SK-N-MC (cell line): ENCODE measurements around the gene CCDC192.

ENCODE experiments used
- DNase-seq: peaks from one replicate; pipeline ENCODE4 v3.0.0-alpha.2; 2011; ENCODE audit warnings: low read depth, low spot score
- H3K27ac ChIP-seq: fragments of 200-600 bp; sonication (generic); 2 replicates; pipeline ENCODE4 v1.5.1; 2016; ENCODE audit warnings: mixed run types
- H3K36me3 ChIP-seq: fragments of 200-600 bp; sonication (generic); 2 replicates; pipeline ENCODE4 v1.6.1; 2017; ENCODE audit warnings: antibody characterized with exemption, low read length, mixed read lengths; ENCODE audit not compliant: insufficient read depth
- H3K4me3 ChIP-seq: fragments of 200-600 bp; sonication (generic); 2 replicates; pipeline ENCODE4 v1.5.1; 2016
- H3K9ac ChIP-seq: fragments of 200-600 bp; sonication (generic); 2 replicates; pipeline ENCODE4 v1.8.0; 2017; ENCODE audit warnings: mixed run types, mixed read lengths; ENCODE audit not compliant: insufficient read length
- H3K9me3 ChIP-seq: fragments of 200-600 bp; sonication (generic); 2 replicates; pipeline ENCODE4 v1.6.1; 2017; ENCODE audit warnings: low read depth, mild to moderate bottlenecking, antibody characterized with exemption, low read length, moderate library complexity, mixed read lengths
- EZH2 ChIP-seq: fragments of 200-600 bp; sonication (generic); IDR thresholded peaks from one replicate; pipeline ENCODE4 v1.6.1; 2017; ENCODE audit warnings: antibody characterized with exemption
- FOXP2 ChIP-seq: optimal IDR thresholded peaks from 2 replicates; pipeline ENCODE3; 2011; ENCODE audit warnings: mild to moderate bottlenecking, moderate library complexity; ENCODE audit not compliant: insufficient read depth; ENCODE audit errors: extremely low read length, control extremely low read depth
- POLR2AphosphoS5 ChIP-seq: IDR thresholded peaks from 2 replicates; pipeline ENCODE4 v1.6.1; 2012; ENCODE audit warnings: mild to moderate bottlenecking, low read depth, low read length, borderline replicate concordance

Gene CCDC192

DNA sequence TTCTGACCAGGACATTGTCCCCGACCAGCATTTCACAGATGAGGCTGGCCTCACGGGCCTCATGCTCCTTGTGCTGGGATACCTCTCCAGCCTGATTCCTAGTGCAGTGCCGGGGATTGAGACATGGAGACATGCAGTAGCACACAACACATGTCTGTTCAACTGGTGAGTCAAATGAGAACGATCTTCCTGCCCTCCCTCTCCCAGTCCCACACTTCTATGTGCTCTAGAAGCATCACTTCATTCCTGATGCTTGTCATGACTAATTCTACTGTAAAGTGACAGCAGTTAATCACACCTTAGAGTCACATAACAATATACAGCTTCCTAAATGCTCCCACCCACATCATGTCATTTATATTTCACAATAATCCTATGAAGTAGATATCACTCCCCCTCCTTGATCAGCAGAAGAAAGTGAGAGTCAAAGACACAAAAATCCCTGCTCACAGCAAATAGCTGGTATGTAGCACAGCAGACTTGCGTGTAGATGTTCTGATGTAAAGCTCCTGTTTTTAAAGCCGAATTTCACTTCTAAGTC, 101.8 kb downstream of the CCDC192 start:
- Histone ChIP-seq H3K36me3 (no peaks in the 10 kb centered on the region), H3K9me3 (no peaks in the 10 kb centered on the region), H3K4me3 (no peak overlapping the region), H3K27ac (no peak overlapping the region), H3K9ac (no peak overlapping the region)
- DNase-seq: no peak
- no peak for TF ChIP-seq POLR2AphosphoS5
- no peak for TF ChIP-seq EZH2
- no peak for TF ChIP-seq FOXP2

DNA sequence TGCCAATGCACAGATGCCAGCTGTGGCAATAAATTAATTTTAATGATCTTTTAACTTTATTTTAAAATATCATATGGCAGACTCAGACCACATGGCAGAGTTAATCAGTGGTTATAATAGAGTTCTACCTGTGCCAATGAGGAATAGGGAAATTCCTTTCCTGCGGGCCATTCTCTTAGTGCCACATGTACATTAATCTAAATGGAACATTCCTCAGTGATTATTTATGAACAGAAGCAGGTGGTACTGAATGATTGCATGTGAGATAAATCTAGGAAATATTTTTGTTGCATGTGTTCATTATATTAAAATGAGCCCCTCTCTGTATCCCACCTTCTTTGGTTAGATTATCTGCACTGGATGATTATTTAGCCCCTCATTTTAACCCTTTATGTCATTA, 102.3 kb downstream of the CCDC192 start:
- no peaks in the 10 kb centered on the region for H3K9me3 ChIP-seq
- TF ChIP-seq POLR2AphosphoS5: no peak
- no peak for TF ChIP-seq FOXP2
- no peak for TF ChIP-seq EZH2
- H3K36me3 ChIP-seq: no peaks in the 10 kb centered on the region
- DNase-seq: no peak
- H3K4me3 ChIP-seq: no peak overlapping the region
- no peak overlapping the region for H3K27ac ChIP-seq
- no peak overlapping the region for H3K9ac ChIP-seq

GRCh38 chr5:127806776-127807175, 103.6 kb downstream of the CCDC192 start:
- Histone ChIP-seq H3K27ac (no peak overlapping the region), H3K36me3 (no peaks in the 10 kb centered on the region), H3K9ac (no peak overlapping the region), H3K9me3 (no peaks in the 10 kb centered on the region), H3K4me3 (no peak overlapping the region)
- no peak for TF ChIP-seq POLR2AphosphoS5
- TF ChIP-seq EZH2: no peak
- TF ChIP-seq FOXP2: no peak
- no peak for DNase-seq

- H3K9ac ChIP-seq: no peak overlapping the region
- TF ChIP-seq EZH2 (no peak), POLR2AphosphoS5 (no peak)
- H3K9me3 ChIP-seq: no peaks in the 10 kb centered on the region
- H3K4me3 ChIP-seq: no peak overlapping the region
- DNase-seq: no peak
- H3K27ac ChIP-seq: no peak overlapping the region
- no peaks in the 10 kb centered on the region for H3K36me3 ChIP-seq
Observed at GRCh38 chr5:127809533-127809932, 106.3 kb downstream of the CCDC192 start.

DNA sequence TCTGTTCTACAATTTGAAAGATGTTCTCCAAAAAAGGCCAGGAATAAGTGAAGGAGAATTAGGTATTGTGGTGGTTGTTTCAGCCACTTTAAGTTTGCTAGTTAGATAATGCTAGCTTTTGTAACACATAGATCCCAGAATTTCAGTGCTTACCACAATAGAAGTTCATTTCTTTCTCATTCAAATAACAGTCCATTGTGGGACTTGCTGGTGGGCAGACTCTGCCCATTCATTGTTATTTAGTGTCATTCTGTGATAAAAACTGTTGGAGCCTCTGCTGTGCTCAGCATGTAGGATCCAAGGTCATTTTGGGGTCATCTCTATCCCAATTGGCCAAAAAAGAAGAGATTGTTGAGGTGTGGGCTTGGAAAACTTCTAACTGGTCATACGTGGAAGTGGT, 106.8 kb downstream of the CCDC192 start:
- H3K9ac ChIP-seq: no peak overlapping the region
- no peak for TF ChIP-seq FOXP2
- TF ChIP-seq EZH2: no peak
- no peak for TF ChIP-seq POLR2AphosphoS5
- H3K27ac ChIP-seq: no peak overlapping the region
- H3K9me3 ChIP-seq: no peaks in the 10 kb centered on the region
- DNase-seq: no peak
- H3K36me3 ChIP-seq: no peaks in the 10 kb centered on the region
- no peak overlapping the region for H3K4me3 ChIP-seq

- Histone ChIP-seq H3K9ac (no peak overlapping the region), H3K36me3 (no peaks in the 10 kb centered on the region), H3K4me3 (no peak overlapping the region), H3K27ac (no peak overlapping the region), H3K9me3 (no peaks in the 10 kb centered on the region)
- TF ChIP-seq EZH2 (no peak), POLR2AphosphoS5 (no peak), FOXP2 (no peak)
- DNase-seq: no peak
Observed at GRCh38 chr5:127810707-127811490, 107.7 kb downstream of the CCDC192 start.

DNA sequence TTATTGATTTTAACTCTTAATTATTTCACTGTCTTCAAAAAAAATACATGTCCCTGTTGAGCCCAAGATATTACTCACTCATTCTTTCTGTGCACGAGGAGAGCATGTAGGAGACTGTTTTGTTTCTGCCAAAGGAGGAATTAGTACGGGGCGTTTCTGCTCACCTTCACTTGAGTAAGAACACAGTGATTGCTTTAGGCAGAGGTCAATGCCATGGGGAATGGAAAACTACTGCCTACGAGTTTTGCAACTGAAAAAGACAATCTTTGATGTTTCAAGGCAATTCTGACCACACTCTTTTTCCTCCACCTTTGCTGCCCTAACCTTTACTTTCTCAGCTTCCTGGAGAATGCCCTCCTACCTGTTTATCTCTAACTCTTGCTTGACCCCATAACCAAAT, 109.4 kb downstream of the CCDC192 start:
- H3K9me3 ChIP-seq: no peaks in the 10 kb centered on the region
- H3K9ac ChIP-seq: no peak overlapping the region
- no peak overlapping the region for H3K27ac ChIP-seq
- no peaks in the 10 kb centered on the region for H3K36me3 ChIP-seq
- H3K4me3 ChIP-seq: no peak overlapping the region
- no peak for DNase-seq
- no peak for TF ChIP-seq FOXP2
- TF ChIP-seq EZH2: no peak
- TF ChIP-seq POLR2AphosphoS5: no peak

DNA sequence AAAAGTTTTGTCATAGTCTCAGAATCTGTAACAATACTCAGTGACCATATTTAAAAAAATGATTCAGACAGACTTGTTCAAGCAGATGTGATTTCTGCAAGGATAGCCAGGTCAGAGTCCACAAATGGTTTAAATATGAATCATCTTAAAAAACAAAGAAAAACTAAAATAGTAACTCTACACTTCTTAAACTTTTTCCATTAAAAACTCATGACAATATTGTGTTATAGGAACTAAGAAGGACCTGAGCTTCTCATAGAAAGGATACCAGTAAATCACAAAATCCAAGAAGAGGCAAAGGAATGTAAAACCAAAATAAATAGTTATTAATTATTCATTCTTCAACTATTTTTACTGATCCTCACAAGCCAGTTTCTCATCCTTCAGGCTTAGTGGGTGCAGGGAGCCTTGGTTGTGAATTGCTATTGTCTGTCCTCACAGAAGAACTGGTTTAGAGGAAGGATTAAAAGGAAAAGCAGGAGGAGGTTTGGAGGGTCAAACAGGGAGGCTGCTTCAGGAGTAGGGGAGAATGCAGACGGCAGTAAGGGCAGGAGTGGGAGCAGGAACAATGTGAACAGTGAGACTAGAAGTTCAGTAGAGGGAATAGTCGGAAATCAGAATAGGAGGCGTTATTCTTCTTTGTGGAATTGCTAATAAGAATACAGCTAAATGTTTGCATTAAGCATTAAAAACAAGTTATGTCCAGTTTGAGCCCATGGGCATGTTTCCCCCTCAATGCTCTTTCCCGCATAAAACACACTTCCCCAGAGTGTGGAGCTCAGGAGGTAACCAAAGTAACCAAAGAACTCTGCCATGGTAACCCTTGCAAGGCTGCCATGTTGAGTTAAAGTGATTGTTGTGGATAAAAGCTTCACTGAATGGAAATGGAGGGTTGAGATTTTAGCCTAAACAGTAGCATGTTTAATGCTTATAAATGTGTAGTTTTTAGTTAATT, 110.7 kb downstream of the CCDC192 start:
- Histone ChIP-seq H3K9ac (no peak overlapping the region), H3K27ac (no peak overlapping the region), H3K36me3 (no peaks in the 10 kb centered on the region), H3K4me3 (no peak overlapping the region), H3K9me3 (no peaks in the 10 kb centered on the region; the same call in 1 of the 2 replicates)
- no peak for DNase-seq
- TF ChIP-seq EZH2 (no peak), POLR2AphosphoS5 (no peak), FOXP2 (no peak)
